Measurements from ENCODE around the gene DCUN1D2. TPM values are rescaled to one million over a fixed set of nuclear protein-coding genes. Genes with fewer than 3 reads are reported as not detected.

The DCUN1D2 gene
- total RNA-seq, 1 donor from 2014 or later = 12.9 TPM

GRCh38 chr13:113513761-113514160 is 23.2 kb upstream of the DCUN1D2 start:
- Histone ChIP-seq H3K4me3 (ENCODE audit: low read depth, low read length) (no peak overlapping the region), H3K36me3 (ENCODE audit: control insufficient read depth, insufficient read depth, low read length) (peaks cover 2% of the 10 kb centered on the region), H3K27me3 (ENCODE audit: control insufficient read depth, insufficient read depth, low read length) (no peaks in the 10 kb centered on the region)
- TF ChIP-seq CTCF (IDR thresholded peaks at IDR 0.05; ENCODE audit: insufficient read depth, low read length, poor library complexity, severe bottlenecking) = no peak
- no peak for DNase-seq (ENCODE audit: low read depth)

GRCh38 chr13:113511361-113511760 is 20.9 kb upstream of the DCUN1D2 start:
- H3K36me3 ChIP-seq (ENCODE audit: control insufficient read depth, insufficient read depth, low read length) = peaks cover 2% of the 10 kb centered on the region

GRCh38 chr13:113510871-113511270 is 20.4 kb upstream of the DCUN1D2 start:
- TF ChIP-seq CTCF (IDR thresholded peaks at IDR 0.05; ENCODE audit: insufficient read depth, low read length, poor library complexity, severe bottlenecking) = no peak
- Histone ChIP-seq H3K27me3 (ENCODE audit: control insufficient read depth, insufficient read depth, low read length) (no peaks in the 10 kb centered on the region), H3K36me3 (ENCODE audit: control insufficient read depth, insufficient read depth, low read length) (peaks cover 2% of the 10 kb centered on the region), H3K4me3 (ENCODE audit: low read depth, low read length) (no peak overlapping the region)
- no peak for DNase-seq (ENCODE audit: low read depth)

More at GRCh38 chr13:113511361-113511760, 20.9 kb upstream of the DCUN1D2 start:
- no peak for DNase-seq (ENCODE audit: low read depth)
- H3K27me3 ChIP-seq (ENCODE audit: control insufficient read depth, insufficient read depth, low read length) = no peaks in the 10 kb centered on the region
- H3K4me3 ChIP-seq (ENCODE audit: low read depth, low read length) = no peak overlapping the region
- no peak for TF ChIP-seq CTCF (IDR thresholded peaks at IDR 0.05; ENCODE audit: insufficient read depth, low read length, poor library complexity, severe bottlenecking)

- H3K36me3 ChIP-seq (ENCODE audit: control insufficient read depth, insufficient read depth, low read length) = peaks cover 2% of the 10 kb centered on the region
- no peak for TF ChIP-seq CTCF (IDR thresholded peaks at IDR 0.05; ENCODE audit: insufficient read depth, low read length, poor library complexity, severe bottlenecking)
- H3K4me3 ChIP-seq (ENCODE audit: low read depth, low read length) = no peak overlapping the region
- DNase-seq (ENCODE audit: low read depth) = no peak
- H3K27me3 ChIP-seq (ENCODE audit: control insufficient read depth, insufficient read depth, low read length) = no peaks in the 10 kb centered on the region
These were observed 19.5 kb upstream of the DCUN1D2 start for GRCh38 chr13:113509989-113510388.

GRCh38 chr13:113508521-113509254 is 18.2 kb upstream of the DCUN1D2 start:
- no peak for DNase-seq (ENCODE audit: low read depth)
- Histone ChIP-seq H3K4me3 (ENCODE audit: low read depth, low read length) (no peak overlapping the region), H3K27me3 (ENCODE audit: control insufficient read depth, insufficient read depth, low read length) (no peaks in the 10 kb centered on the region), H3K36me3 (ENCODE audit: control insufficient read depth, insufficient read depth, low read length) (peaks cover 2% of the 10 kb centered on the region)
- TF ChIP-seq CTCF (IDR thresholded peaks at IDR 0.05; ENCODE audit: insufficient read depth, low read length, poor library complexity, severe bottlenecking) = no peak

Data from kidney epithelial cell (primary cell).